CD4-positive, alpha-beta T cell treated with Interleukin-10 for 1 hour (primary cell): ENCODE measurements around the gene PSD2.
"Not testable (repeated sequence)": the region's sequence is repeated elsewhere in the genome, so short reads cannot be mapped to it uniquely, and the experiment has no call there.

Experiments
- DNase-seq: peaks from one replicate; pipeline ENCODE4 v3.0.0-alpha.2; 2020

PSD2 gene

DNA sequence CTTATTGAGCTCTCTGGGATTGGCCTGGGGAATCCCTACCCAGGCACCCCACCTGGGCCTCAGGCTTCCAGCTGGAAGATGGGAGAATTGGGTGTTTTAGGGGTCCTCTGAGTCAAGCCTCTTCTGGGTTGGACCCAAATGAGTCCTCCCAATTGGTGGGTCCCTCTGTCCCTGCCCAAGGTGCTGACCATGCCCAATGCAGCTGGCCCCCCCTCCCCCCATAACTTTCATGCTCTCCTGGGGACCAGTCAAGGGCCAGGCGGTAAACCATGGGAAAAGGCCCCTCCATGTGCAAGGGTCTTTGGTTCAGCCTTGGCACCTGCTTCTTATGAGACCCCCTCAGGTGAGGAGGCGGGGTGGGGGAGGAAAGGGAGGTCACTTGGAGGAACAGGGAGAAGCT lies 3.4 kb upstream of the PSD2 start:
- DNase-seq, result no peak

GRCh38 chr5:139792655-139793054 lies 3.0 kb upstream of the PSD2 start:
- DNase-seq, result not testable (repeated sequence)

- DNase-seq, result no peak
Measured at GRCh38 chr5:139794067-139794846, 1.4 kb upstream of the PSD2 start.

- no peak for DNase-seq
Measured at GRCh38 chr5:139796061-139796806, 626 bp downstream of the PSD2 start.

DNA sequence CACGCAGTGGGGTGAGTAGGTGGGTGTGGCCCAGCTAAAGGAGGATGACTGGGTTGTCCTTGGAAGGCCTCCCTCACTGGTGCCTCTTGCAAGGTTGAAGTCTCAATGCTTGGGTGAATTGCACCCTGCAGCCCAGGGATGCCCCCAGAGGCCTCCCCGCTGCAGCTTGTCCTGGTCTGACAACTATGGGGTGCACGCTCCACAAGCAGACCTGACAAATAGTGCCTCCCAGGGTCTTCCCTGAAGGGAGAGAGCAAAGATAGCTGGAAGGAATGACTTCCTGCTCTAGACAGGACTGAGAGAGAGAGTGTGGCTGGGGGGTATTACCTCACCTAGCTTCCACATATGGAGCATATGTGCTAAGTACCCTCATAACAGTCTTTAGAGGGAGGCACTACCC lies 1.7 kb downstream of the PSD2 start:
- no peak for DNase-seq

GRCh38 chr5:139797856-139798510 lies 2.4 kb downstream of the PSD2 start:
- DNase-seq, result no peak

- DNase-seq, result no peak
Measured at GRCh38 chr5:139798883-139799282, 3.3 kb downstream of the PSD2 start.

DNA sequence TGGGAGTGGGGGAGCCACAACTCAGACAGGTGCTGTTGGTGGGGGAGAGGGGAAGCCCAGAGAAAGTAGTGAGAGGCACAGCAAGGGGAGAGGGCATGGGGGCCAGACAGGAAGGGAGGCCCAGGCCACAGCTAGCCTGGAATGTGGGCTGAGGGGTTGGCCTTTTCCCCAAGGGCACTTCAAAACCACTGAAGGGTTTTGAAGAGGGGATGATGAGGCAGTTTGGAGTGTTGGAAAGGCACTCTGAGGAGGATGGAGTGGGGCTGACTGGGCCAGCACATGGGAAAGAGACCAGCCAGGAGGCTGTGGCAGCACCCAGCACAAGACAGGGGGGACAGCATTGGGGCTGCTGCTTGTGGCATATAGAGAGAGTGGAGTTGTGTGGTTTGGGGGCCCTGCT lies 3.8 kb downstream of the PSD2 start:
- DNase-seq, result no peak

GRCh38 chr5:139803978-139804377 lies 8.4 kb downstream of the PSD2 start:
- no peak for DNase-seq

DNA sequence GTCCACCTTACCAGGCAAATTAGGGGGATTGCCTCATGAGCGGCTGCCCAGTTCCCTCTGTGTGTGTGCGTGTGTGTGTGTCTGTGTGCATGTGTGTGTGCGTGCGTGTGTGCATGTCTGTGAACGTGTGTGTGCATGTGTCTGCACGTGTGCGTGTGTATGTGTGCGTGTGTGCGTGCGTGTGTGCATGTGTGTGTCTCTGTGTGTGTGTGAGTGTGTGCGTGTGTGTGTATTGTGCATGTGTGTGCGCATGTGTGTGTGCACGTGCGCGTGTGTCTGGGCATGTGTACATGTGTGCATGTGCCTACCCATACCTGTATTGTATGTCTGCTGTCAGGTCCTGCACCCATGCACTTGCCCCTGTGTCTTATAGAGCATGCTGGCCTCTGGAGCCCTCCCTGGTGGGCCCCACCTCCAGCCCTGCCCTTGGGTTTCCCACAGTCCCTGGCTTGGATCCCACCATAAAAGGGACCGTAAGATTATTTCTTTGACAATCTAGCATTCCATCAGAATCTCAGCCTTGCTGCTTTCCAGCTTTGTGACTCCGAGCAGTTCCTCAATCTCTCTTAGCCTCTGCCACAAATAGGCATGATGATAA lies 9.3 kb downstream of the PSD2 start:
- DNase-seq, result no peak

DNA sequence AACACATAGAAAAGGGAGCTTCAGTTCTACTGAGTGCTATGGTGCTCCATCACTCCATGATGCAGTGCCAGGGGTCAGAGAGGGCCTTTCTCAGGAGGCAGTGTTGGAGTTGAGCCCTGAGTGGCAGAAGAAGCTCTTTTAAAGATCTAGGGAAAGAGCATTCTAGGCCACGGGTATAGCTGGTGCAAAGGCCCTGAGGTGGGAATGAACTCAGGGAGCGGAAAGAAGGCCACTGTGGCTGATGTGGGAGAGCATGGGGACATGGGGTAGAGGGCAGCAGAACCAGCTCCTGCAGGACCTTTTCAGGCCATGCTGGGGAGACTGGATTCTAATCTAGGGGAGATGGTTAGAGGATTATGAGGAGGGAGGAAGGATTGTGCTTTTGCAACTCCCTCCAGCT lies 9.9 kb downstream of the PSD2 start:
- no peak for DNase-seq

GRCh38 chr5:139806111-139806510 lies 10.5 kb downstream of the PSD2 start:
- no peak for DNase-seq

DNA sequence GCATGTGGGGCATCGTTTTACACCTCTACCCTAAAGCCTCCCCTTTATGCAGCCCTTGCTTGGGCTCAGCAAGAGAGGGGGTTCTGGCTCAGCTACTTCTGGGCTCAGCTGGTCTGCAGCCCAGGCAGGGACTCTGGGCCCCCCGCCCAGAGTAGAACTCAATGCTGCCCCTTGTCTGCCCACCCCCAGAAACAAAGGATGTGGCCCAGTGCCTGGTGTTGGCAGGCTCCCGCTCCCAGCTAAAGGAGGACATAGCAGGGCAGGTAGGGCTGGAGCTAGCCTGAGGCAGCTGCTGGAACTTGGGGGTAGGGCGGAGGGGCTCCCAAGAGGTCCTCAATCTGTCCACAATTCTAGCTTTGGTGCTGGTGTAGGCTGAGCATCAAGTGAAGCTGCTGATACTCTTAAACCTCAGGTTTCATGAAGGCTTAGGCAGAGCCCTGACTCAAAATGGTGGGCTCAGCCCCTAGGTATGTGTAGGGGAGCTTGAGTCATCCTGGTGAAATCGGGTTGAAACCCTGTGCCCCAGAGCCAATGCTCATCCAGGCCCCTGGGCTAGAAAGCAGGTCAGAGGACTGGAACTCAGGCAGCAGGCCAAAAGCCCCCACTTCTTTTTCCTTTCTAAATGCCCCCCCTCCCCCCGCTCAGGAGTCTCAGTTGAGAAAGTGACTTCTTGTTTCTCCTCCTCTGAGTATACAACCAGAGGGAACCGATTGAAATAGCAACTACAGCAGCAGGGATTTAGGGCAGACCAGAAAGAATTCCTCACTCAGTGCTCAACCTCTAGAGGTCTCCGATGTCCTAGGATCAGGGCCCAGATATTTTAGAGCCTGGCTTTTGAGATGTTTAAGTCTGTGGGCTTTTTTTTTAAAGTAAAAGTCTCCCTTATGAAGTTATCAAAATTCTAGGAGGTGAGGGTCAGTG lies 11.4 kb downstream of the PSD2 start:
- no peak for DNase-seq

DNA sequence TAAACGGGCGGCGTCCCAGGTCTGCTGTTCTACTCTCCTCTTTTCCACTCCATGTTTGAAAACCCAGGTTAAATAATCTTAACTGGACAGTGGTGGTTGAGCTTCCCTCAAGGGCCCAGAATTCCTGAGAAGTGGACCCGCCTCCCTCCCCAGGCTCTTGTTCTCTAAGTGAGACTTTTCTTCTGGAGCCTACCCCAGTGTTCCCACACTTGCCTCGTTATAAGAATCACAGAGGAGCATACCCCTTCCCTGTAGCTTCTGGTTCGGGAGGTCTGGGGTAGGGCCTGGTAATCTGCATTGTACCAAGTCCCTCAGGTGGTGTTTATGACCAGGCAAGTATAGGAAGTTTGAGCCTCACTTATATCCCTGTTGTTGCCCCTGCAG lies 12.0 kb downstream of the PSD2 start:
- DNase-seq, result no peak

DNA sequence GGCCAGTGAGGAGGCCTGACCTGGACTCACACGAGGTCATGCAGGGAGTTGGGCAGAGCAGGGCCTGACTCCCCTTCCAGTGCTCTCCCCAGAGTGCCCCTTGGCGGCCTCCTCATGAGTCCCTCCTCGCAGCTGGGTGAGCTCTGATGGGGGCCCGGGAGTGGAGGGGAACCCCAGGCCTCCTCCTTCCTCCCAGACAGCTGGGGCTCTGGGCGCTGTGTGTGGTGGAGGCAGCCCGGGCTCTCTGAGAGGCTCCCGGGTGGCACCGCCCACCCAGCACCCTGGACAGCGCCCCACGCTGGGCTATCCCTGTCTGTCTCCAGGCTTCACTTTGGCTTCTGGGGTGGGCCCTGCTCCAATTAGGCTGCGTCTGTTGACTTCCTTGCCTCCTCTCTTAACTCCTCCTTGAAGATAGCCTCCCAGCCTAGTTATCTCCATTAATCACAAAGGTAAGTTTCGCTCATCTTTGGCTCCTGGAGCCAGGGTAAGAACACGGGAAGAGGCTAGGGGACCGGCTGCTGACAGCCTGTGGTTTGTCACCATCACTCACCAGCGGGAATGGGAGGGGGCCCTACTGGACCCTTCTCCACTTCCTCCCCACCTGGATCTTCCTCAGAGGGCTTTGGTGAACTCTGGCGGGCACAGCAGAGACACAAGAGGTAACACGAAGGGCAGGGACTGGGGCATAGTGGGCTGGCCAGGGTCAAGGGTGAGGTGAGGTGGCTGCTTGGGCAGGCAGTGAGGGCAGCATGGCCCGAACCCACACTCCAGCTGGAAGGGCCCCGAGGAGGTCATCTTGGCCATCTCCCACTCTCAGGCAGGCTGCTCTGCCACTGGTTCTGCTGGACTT lies 13.1 kb downstream of the PSD2 start:
- DNase-seq, result peak; percentile 14

DNA sequence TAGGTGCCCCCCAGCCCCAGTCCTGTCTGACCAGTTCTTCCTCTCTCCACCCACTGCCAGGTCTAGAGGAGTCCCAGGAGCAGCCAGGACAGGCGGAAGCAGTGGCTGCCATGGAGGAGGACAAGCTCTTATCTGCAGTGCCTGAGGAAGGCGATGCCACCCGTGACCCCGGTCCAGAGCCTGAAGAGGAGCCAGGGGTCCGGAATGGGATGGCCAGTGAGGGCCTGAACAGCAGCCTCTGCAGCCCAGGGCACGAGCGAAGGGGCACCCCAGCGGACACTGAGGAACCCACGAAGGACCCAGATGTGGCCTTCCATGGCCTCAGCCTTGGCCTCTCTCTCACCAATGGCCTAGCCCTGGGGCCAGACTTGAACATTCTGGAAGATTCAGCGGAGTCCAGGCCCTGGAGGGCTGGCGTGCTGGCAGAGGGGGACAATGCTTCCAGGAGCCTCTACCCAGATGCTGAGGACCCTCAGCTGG lies 13.8 kb downstream of the PSD2 start:
- DNase-seq, result no peak

- DNase-seq, result no peak
Measured at GRCh38 chr5:139810341-139811273, 15.0 kb downstream of the PSD2 start.

DNA sequence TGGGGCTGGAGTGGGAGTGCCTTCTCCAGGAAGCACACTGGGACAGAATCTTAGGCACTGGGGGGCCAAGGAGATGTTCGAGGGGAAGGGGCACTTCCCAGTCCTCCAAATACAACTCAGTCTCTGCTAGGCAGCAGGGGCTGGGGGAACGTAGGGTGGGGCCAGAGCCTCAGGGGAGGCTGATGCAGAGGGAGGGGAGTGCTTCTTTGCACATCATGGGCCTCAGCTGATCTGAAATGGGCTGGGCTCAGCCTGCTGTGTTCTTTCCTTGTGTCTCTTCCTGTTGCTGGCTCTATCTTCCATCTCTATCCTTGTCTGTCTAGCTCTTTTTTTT lies 15.6 kb downstream of the PSD2 start:
- no peak for DNase-seq

GRCh38 chr5:139812323-139812722 lies 16.7 kb downstream of the PSD2 start:
- DNase-seq, result no peak
